Activated B cell treated with CpG ODN at 0.5 μM for 24 hours (primary cell): ENCODE results near the gene MLH1. TPM values are rescaled to one million over a fixed set of nuclear protein-coding genes. Genes with fewer than 3 reads are reported as not detected.
"Not testable (repeated sequence)": the region's sequence is repeated elsewhere in the genome, so short reads cannot be mapped to it uniquely, and the experiment has no call there.

Source experiments
- ATAC-seq: fragments of 200-7000 bp; cut with Tn5 transposase; one replicate; pipeline ENCODE4 v1.10.0; 2021; ENCODE audit warnings: low read depth, mild to moderate bottlenecking, moderate library complexity
- CTCF ChIA-PET: fragments of 350-600 bp; sonication (Branson Sonifier 250); formaldehyde crosslinking; loops from one replicate; lab custom pipeline; 2021; ENCODE audit warnings: antibody characterized with exemption; lab: Charles Lee
- POLR2A ChIA-PET: fragments of 350-600 bp; sonication (Branson Sonifier 250); formaldehyde crosslinking; loops from one replicate; lab custom pipeline; 2021; ENCODE audit warnings: antibody characterized with exemption; lab: Charles Lee
- DNase-seq: peaks from one replicate; pipeline ENCODE4 v3.0.0; 2022
- H3K27ac Mint-ChIP-seq: one replicate; pipeline ENCODE4 v1.8.0; 2020; ENCODE audit warnings: mixed read lengths
- H3K27me3 Mint-ChIP-seq: one replicate; pipeline ENCODE4 v1.8.0; 2021; ENCODE audit warnings: mixed read lengths
- H3K36me3 Mint-ChIP-seq: one replicate; pipeline ENCODE4 v1.8.0; 2021; ENCODE audit warnings: low read depth, mixed read lengths
- H3K4me1 Mint-ChIP-seq: one replicate; pipeline ENCODE4 v1.8.0; 2021; ENCODE audit warnings: mixed read lengths
- H3K4me3 Mint-ChIP-seq: one replicate; pipeline ENCODE4 v1.8.0; 2020; ENCODE audit warnings: mild to moderate bottlenecking, mixed read lengths
- H3K9me3 Mint-ChIP-seq: one replicate; pipeline ENCODE4 v1.8.0; 2020; ENCODE audit warnings: mixed read lengths
- intact Hi-C: fragments of 100-400 bp; cut with micrococcal nuclease; formaldehyde crosslinking; loops from one replicate; pipeline ENCODE4 v1.15.1; 2024
- total RNA-seq: library from RNA; stranded (reverse); gene quantifications from 2 replicates; pipeline ENCODE4 v1.2.3, GENCODE V29; 2022
- TF ChIP-seq, protein P1 (sequence below): fragments of 200-600 bp; IDR thresholded peaks from one replicate; pipeline ENCODE4 v1.8.0; 2022; ENCODE audit warnings: antibody characterized with exemption, mild to moderate bottlenecking

The MLH1 gene
- total RNA-seq, 1 donor from 2014 or later: 46.2 TPM

DNA sequence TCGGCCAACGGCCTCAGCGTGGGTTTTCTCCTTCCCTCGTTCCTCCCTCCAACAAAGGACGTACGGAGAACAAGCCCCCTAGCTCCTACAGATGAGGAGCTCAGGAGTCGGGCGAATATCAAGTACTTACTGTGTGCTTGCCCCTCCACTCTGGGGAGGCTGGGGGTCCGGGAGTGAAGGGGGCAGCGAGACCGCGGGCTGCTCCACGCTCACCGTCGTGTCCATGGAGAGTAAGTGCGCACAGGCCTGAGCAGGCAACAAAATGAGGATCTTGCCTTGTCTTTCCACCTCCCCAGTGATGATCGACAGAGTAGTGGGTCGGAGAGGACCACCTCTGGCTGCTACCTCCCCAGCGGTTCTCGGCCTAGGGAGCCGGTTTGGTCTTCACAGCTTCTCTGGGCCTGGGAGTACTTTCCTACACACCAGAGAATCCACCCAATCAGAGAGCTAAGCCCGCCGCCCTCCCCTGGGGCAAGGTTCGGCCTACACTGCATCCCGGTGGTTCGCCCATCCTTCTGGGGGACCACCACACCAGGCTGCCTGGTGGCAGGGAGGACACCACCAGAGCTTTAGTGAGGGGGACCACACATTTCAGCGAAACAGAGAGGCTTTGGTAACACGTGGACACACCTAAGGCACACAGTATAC, 47.9 kb upstream of the MLH1 start:
- ATAC-seq (no peak), DNase-seq (no peak)
- CTCF ChIA-PET: interaction anchor here (0.9 to 3.3 kb wide), 9 partner anchors 12 to 77 kb away, joined by 3 to 24 read pairs (median 3); no protein-coding TSS in a partner anchor
- Mint-ChIP-seq H3K27me3 (no peaks in the 10 kb centered on the region), H3K9me3 (peaks cover 12% of the 10 kb centered on the region), H3K27ac (peak overlapping the region; percentile 60), H3K4me3 (peak overlapping the region; percentile 85), H3K36me3 (peaks cover 2% of the 10 kb centered on the region), H3K4me1 (peaks cover 25% of the 10 kb centered on the region)
- TF ChIP-seq, protein P1, sequence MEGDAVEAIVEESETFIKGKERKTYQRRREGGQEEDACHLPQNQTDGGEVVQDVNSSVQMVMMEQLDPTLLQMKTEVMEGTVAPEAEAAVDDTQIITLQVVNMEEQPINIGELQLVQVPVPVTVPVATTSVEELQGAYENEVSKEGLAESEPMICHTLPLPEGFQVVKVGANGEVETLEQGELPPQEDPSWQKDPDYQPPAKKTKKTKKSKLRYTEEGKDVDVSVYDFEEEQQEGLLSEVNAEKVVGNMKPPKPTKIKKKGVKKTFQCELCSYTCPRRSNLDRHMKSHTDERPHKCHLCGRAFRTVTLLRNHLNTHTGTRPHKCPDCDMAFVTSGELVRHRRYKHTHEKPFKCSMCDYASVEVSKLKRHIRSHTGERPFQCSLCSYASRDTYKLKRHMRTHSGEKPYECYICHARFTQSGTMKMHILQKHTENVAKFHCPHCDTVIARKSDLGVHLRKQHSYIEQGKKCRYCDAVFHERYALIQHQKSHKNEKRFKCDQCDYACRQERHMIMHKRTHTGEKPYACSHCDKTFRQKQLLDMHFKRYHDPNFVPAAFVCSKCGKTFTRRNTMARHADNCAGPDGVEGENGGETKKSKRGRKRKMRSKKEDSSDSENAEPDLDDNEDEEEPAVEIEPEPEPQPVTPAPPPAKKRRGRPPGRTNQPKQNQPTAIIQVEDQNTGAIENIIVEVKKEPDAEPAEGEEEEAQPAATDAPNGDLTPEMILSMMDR: no peak
- POLR2A ChIA-PET: interaction anchor here (0.7 to 4.0 kb wide), 20 partner anchors 10 to 69 kb away, joined by 3 to 37 read pairs (median 10); partner anchors contain the start of genes EPM2AIP1 and MLH1
- intact Hi-C loops: loop anchor here (1.0 kb wide), 3 partner anchors 22 to 48 kb away; partner anchors contain the start of genes EPM2AIP1 and MLH1

DNA sequence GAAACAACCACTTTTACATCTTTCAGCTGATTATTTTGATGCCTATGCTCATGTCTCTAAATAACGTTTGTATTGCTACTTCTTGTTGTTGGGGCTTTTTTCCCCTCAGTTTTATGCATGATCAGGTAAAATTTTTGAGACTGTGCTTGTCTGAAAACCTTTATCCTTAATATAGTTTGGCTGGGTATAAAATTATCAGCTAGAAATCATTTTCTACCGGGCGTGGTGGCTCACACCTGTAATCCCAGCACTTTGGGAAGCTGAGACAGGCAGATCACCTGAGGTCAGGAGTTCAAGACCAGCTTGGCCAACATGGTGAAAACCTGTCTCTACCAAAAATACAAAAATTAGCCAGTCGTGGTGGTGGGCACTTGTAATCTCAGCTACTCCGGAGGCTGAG, 45.5 kb upstream of the MLH1 start:
- ATAC-seq, intact Hi-C loops, DNase-seq, H3K4me3 Mint-ChIP-seq, H3K27me3 Mint-ChIP-seq, H3K27ac Mint-ChIP-seq, H3K36me3 Mint-ChIP-seq: not testable (repeated sequence)
- peaks cover 12% of the 10 kb centered on the region for H3K4me1 Mint-ChIP-seq
- POLR2A ChIA-PET: interaction anchor here (1.0 kb wide), 1 partner anchor 25 kb away, joined by 3 read pairs; no protein-coding TSS in a partner anchor
- CTCF ChIA-PET: interaction anchor here (2.7 kb wide), 1 partner anchor 11 kb away, joined by 14 read pairs; no protein-coding TSS in a partner anchor
- peaks cover 12% of the 10 kb centered on the region for H3K9me3 Mint-ChIP-seq

DNA sequence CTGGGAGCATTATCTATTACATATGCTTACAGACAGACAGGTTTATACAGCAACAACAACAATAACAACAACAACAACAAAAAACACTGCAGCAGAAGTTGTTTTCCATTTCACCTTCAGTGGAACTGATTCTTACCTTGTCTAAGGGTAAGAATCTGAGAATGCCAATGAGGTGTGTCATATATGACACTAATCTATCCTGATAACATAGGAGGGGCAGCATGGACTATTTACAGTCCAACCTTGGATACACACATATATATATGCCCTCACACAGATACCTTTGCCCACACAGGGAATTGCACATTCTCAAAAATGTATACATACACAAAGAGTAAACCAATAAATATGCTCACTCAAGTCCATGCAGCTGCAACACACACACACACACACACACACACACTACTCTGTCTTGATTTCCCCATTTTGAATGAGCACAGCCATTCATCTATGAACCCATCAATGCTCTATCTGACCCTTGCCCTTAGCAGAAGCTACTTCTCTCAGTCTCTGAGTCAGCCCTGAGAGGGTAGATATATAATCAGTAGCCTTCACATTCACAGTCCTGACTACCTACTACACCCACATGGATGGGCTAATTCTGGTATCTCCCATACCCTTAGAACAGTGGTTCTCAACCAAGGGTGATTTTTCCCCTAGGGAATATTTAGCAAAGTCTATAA, 38.7 kb upstream of the MLH1 start:
- peaks cover 20% of the 10 kb centered on the region for H3K4me1 Mint-ChIP-seq
- TF ChIP-seq, protein P1: no peak
- H3K9me3 Mint-ChIP-seq: no peaks in the 10 kb centered on the region
- H3K27ac Mint-ChIP-seq: no peak overlapping the region
- intact Hi-C loops: no loop called here
- DNase-seq (no peak), ATAC-seq (no peak)
- H3K4me3 Mint-ChIP-seq: no peak overlapping the region
- H3K36me3 Mint-ChIP-seq: no peaks in the 10 kb centered on the region
- ChIA-PET CTCF (interaction anchor here (1.9 kb wide), 1 partner anchor 19 kb away, joined by 5 read pairs; no protein-coding TSS in a partner anchor), POLR2A (interaction anchor here (0.6 to 2.9 kb wide), 2 partner anchors 10 to 22 kb away, joined by 3 to 9 read pairs; partner anchors contain the start of gene TRANK1)
- no peaks in the 10 kb centered on the region for H3K27me3 Mint-ChIP-seq

DNA sequence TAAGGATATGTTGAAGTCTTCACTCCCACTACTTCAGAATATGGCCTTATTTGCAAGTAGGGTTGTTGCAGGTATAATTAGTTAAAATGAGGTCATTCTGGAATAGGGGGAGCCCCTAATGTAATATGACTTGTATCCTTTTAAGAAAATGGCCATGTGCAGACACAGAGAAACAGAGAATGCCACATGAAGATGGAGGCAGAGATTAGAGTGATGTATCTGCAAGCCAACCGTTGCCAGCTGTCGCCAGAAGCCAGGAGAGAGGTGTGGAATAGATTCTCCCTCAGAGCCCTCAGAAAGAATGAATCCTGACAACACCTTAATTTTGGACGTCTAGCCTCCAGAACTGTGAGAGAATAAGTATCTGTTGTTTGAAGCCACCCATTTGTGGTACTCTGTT, 37.2 kb upstream of the MLH1 start:
- ATAC-seq (no peak), DNase-seq (no peak)
- no peaks in the 10 kb centered on the region for H3K36me3 Mint-ChIP-seq
- no peak overlapping the region for H3K27ac Mint-ChIP-seq
- CTCF ChIA-PET: interaction anchor here (1.0 to 4.7 kb wide), 7 partner anchors 14 to 87 kb away, joined by 3 to 71 read pairs (median 5); no protein-coding TSS in a partner anchor
- H3K9me3 Mint-ChIP-seq: no peaks in the 10 kb centered on the region
- intact Hi-C loops: no loop called here
- no peak overlapping the region for H3K4me3 Mint-ChIP-seq
- POLR2A ChIA-PET: interaction anchor here (2.9 kb wide), 1 partner anchor 12 kb away, joined by 9 read pairs; the partner anchor contains the start of gene TRANK1
- H3K4me1 Mint-ChIP-seq: peaks cover 20% of the 10 kb centered on the region
- TF ChIP-seq, protein P1: no peak
- no peaks in the 10 kb centered on the region for H3K27me3 Mint-ChIP-seq

DNA sequence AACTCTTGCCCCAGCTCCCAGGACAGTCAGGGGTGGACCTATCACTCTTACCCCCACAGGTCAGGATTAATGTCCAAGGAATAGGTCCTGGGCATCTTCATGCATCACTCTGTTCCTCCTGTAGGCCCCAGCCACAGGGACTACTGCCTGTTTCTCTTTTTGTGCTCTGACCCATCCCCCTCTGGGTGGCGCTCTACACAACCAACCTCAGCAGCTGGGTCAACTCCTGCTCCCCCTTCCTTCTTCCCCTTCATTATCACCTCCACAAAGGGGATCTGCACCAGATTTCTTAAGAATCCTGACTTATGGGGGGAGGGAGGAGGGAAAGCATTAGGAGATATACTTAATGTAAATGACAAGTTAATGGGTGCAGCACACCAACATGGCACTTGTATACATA, 36.3 kb upstream of the MLH1 start:
- Mint-ChIP-seq H3K27me3 (no peaks in the 10 kb centered on the region), H3K4me3 (no peak overlapping the region), H3K27ac (no peak overlapping the region), H3K4me1 (peaks cover 20% of the 10 kb centered on the region), H3K9me3 (no peaks in the 10 kb centered on the region), H3K36me3 (no peaks in the 10 kb centered on the region)
- TF ChIP-seq, protein P1: no peak
- POLR2A ChIA-PET: interaction anchor here (0.8 to 2.9 kb wide), 4 partner anchors 13 to 55 kb away, joined by 3 to 9 read pairs (median 6); partner anchors contain the start of gene TRANK1
- no peak for ATAC-seq
- no peak for DNase-seq
- CTCF ChIA-PET: interaction anchor here (0.8 to 4.7 kb wide), 16 partner anchors 12 to 165 kb away, joined by 3 to 71 read pairs (median 12); partner anchors contain the start of gene TRANK1
- intact Hi-C loops: no loop called here
